ENCODE results near the gene OR4B1. TPM values are rescaled to one million over a fixed set of nuclear protein-coding genes. Genes with fewer than 3 reads are reported as not detected.
"Not testable (repeated sequence)": the region's sequence is repeated elsewhere in the genome, so short reads cannot be mapped to it uniquely, and the experiment has no call there.

The OR4B1 gene, protein sequence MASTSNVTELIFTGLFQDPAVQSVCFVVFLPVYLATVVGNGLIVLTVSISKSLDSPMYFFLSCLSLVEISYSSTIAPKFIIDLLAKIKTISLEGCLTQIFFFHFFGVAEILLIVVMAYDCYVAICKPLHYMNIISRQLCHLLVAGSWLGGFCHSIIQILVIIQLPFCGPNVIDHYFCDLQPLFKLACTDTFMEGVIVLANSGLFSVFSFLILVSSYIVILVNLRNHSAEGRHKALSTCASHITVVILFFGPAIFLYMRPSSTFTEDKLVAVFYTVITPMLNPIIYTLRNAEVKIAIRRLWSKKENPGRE
- not detected for total RNA-seq

GRCh38 chr11:48216510-48216909 is at the start of gene OR4B1:
OR4B1 (plus strand) TSS chr11:48216810; CDS start chr11:48216810, 0 bp downstream.
- Mint-ChIP-seq H3K27ac (no peak within 1 kb of the TSS), H3K36me3 (no peaks in the 10 kb centered on the region), H3K4me1 (no peaks in the 10 kb centered on the region), H3K4me3 (no peak within 1 kb of the TSS), H3K27me3 (peaks cover under 1% of the 10 kb centered on the region), H3K9me3 (no peaks in the 10 kb centered on the region)
- DNase-seq = no peak

DNA sequence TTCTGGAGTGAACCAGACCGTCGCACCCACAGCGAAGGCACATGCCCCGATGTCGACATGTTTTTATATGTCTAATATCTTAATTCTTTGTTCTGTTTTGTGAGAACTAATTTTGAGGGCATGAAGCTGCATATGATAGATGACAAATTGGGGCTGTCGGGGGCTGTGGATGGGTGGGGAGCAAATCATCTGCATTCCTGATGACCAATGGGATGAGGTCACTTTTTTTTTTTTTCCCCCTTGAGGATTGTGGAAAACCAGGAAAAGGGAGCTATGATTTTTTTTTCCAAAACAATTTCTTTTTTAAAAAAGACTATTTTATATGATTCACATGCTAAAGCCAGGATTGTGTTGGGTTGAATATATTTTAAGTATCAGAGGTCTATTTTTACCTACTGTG is 49.2 kb upstream of the OR4B1 start:
- H3K27ac Mint-ChIP-seq = no peak overlapping the region
- H3K4me3 Mint-ChIP-seq = no peak overlapping the region
- H3K27me3 Mint-ChIP-seq = no peaks in the 10 kb centered on the region
- no peaks in the 10 kb centered on the region for H3K9me3 Mint-ChIP-seq
- H3K36me3 Mint-ChIP-seq = peaks cover 12% of the 10 kb centered on the region
- DNase-seq = no peak
- H3K4me1 Mint-ChIP-seq = no peaks in the 10 kb centered on the region

DNA sequence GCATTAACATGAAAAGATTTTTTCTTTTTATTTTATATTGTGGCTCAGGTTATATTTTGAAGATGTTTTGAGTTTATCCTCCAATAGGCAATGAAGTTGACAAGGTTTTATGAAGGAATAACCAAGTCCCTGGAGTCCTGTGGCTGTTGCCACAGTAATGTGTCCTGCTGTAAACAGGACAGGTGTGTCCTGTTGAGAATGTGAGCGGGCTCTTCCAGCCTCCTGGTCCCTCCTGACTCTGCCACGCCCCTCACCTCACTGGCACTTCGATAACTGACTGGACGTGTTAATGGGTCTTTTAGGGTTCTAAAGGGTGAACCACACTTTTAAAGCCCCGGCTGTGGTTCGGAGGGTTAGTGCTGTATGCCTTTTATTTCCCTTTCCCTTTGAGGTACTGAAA is 47.8 kb upstream of the OR4B1 start:
- H3K4me1 Mint-ChIP-seq = no peaks in the 10 kb centered on the region
- peaks cover 11% of the 10 kb centered on the region for H3K36me3 Mint-ChIP-seq

GRCh38 chr11:48169259-48169658 is 47.4 kb upstream of the OR4B1 start:
- Mint-ChIP-seq H3K4me3 (no peak overlapping the region), H3K27me3 (no peaks in the 10 kb centered on the region), H3K27ac (no peak overlapping the region), H3K36me3 (peaks cover 7% of the 10 kb centered on the region), H3K4me1 (no peaks in the 10 kb centered on the region), H3K9me3 (no peaks in the 10 kb centered on the region)
- no peak for DNase-seq

More for the DNA sequence above, 47.8 kb upstream of the OR4B1 start:
- Mint-ChIP-seq H3K27ac (no peak overlapping the region), H3K9me3 (no peaks in the 10 kb centered on the region), H3K4me3 (no peak overlapping the region), H3K27me3 (no peaks in the 10 kb centered on the region)
- DNase-seq = no peak

DNA sequence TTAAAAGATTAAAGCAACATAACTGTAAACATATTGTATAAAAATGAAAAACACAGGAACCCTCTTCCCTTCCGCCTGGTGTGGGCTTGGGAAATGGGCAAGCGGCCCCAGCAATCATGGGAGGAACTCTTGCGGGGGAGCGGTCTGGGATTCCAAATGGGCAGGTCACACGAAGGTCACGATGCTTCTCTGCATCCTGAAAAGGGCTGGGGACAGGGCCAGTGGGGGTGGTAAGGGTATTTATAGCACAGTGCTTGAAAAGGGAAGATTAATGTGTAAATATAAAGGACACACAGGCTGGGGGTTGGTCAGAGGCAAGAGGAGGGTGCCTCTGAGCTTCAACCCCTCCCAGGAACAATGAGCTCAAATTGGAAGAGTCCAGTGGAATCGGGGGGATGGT is 46.9 kb upstream of the OR4B1 start:
- peaks cover 7% of the 10 kb centered on the region for H3K36me3 Mint-ChIP-seq
- H3K4me1 Mint-ChIP-seq = no peaks in the 10 kb centered on the region
- no peaks in the 10 kb centered on the region for H3K9me3 Mint-ChIP-seq
- no peaks in the 10 kb centered on the region for H3K27me3 Mint-ChIP-seq
- no peak overlapping the region for H3K27ac Mint-ChIP-seq
- no peak overlapping the region for H3K4me3 Mint-ChIP-seq
- DNase-seq = no peak

GRCh38 chr11:48170241-48171233 is 46.1 kb upstream of the OR4B1 start:
- Mint-ChIP-seq H3K4me3 (no peak overlapping the region), H3K36me3 (peaks cover 7% of the 10 kb centered on the region), H3K27ac (no peak overlapping the region), H3K9me3 (no peaks in the 10 kb centered on the region), H3K4me1 (no peaks in the 10 kb centered on the region), H3K27me3 (no peaks in the 10 kb centered on the region)
- no peak for DNase-seq

GRCh38 chr11:48172818-48173609 is 43.6 kb upstream of the OR4B1 start:
- DNase-seq = peak; percentile 38
- Mint-ChIP-seq H3K27ac (no peak overlapping the region), H3K4me1 (no peaks in the 10 kb centered on the region), H3K4me3 (no peak overlapping the region), H3K36me3 (peaks cover 4% of the 10 kb centered on the region), H3K27me3 (no peaks in the 10 kb centered on the region), H3K9me3 (no peaks in the 10 kb centered on the region)

DNA sequence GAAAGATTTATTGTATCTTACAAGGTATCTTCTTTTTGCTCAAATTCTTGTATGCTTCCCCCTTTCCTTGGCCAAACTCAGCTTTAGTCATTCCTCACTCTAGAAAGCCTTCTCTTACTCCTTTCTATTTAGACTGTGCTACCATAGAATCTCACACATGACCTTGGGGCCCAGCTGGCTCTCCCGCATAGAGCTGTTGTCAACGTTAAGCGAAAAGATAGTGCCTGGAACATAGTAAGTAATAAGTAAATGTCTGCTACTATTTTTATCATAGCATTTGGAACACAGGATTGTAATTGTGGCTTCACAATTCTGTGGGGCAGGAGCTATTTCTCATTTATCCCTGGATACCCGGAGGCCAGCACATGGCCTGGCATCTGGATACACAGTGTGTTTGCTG is 38.9 kb upstream of the OR4B1 start:
- Mint-ChIP-seq H3K27me3 (no peaks in the 10 kb centered on the region), H3K4me1 (no peaks in the 10 kb centered on the region), H3K36me3 (no peaks in the 10 kb centered on the region), H3K27ac (no peak overlapping the region), H3K4me3 (no peak overlapping the region), H3K9me3 (no peaks in the 10 kb centered on the region)
- DNase-seq = no peak

GRCh38 chr11:48180627-48181026 is 36.0 kb upstream of the OR4B1 start:
- Mint-ChIP-seq H3K4me3 (no peak overlapping the region), H3K36me3 (no peaks in the 10 kb centered on the region), H3K4me1 (no peaks in the 10 kb centered on the region), H3K27ac (no peak overlapping the region), H3K27me3 (no peaks in the 10 kb centered on the region), H3K9me3 (no peaks in the 10 kb centered on the region)
- no peak for DNase-seq

- Mint-ChIP-seq H3K4me3 (no peak overlapping the region), H3K9me3 (no peaks in the 10 kb centered on the region), H3K27me3 (no peaks in the 10 kb centered on the region), H3K27ac (no peak overlapping the region), H3K36me3 (no peaks in the 10 kb centered on the region), H3K4me1 (no peaks in the 10 kb centered on the region)
- DNase-seq = no peak
Observed at GRCh38 chr11:48182860-48183526, 33.6 kb upstream of the OR4B1 start.

- Mint-ChIP-seq H3K4me3 (no peak overlapping the region), H3K27me3 (no peaks in the 10 kb centered on the region), H3K27ac (no peak overlapping the region), H3K36me3 (peaks cover 2% of the 10 kb centered on the region), H3K9me3 (no peaks in the 10 kb centered on the region), H3K4me1 (no peaks in the 10 kb centered on the region)
- no peak for DNase-seq
Observed at GRCh38 chr11:48184452-48184851, 32.2 kb upstream of the OR4B1 start.

DNA sequence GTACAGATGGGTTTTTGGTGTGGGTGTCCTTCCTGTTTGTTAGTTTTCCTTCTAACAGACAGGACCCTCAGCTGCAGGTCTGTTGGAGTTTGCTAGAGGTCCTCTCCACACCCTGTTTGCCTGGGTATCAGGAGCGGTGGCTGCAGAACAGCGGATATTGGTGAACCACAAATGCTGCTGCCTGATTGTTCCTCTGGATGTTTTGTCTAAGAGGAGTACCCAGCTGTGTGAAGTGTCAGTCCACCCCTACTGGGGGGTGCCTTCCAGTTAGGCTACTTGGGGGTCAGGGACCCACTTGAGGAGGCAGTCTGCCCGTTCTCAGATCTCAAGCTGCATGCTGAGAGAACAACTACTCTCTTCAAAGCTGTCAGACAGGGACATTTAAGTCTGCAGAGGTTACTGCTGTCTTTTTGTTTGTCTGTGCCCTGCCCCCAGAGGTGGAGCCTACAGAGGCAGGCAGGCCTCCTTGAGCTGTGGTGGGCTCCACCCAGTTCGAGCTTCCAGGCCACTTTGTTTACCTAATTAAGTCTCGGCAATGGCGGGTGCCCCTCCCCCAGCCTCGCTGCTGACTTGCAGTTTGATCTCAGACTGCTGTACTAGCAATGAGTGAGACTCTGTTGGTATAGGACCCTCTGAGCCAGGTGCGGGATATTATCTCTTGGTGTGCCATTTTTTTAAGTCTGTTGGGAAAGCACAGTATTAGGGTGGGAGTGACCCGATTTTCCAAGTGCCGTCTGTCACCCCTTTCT is 25.5 kb upstream of the OR4B1 start:
- not testable (repeated sequence) for H3K9me3 Mint-ChIP-seq, H3K36me3 Mint-ChIP-seq, H3K27me3 Mint-ChIP-seq, H3K27ac Mint-ChIP-seq
- Mint-ChIP-seq H3K4me1 (peaks cover 15% of the 10 kb centered on the region), H3K4me3 (peak overlapping the region; percentile 40)
- DNase-seq = peak; percentile 8

DNA sequence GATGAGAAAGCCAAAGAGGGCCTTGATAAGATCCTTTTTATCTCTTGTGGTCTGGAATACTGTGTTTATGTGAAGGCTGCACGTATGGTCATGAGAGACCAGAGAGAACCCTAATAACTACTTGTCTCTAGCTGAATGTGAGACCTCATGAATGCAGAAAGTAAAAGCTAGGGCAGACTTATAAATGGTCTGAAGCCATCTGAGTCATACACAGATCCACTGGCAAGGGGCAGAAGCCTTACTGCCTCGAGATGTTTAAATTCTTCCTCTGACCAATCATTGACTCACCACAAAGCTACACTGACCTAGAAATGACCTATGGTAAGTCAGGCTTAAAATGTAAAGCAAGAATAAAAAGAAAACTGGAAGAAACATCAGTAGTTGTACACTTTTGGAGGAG is 22.7 kb upstream of the OR4B1 start:
- Mint-ChIP-seq H3K9me3 (peaks cover 19% of the 10 kb centered on the region), H3K27ac (no peak overlapping the region), H3K36me3 (peaks cover 11% of the 10 kb centered on the region), H3K27me3 (peaks cover 6% of the 10 kb centered on the region), H3K4me1 (peaks cover 15% of the 10 kb centered on the region), H3K4me3 (no peak overlapping the region)
- DNase-seq = no peak

- Mint-ChIP-seq H3K4me1 (no peaks in the 10 kb centered on the region), H3K9me3 (no peaks in the 10 kb centered on the region), H3K27ac (no peak overlapping the region), H3K4me3 (no peak overlapping the region), H3K36me3 (no peaks in the 10 kb centered on the region), H3K27me3 (peaks cover 20% of the 10 kb centered on the region)
- DNase-seq = no peak
Observed at GRCh38 chr11:48207881-48208280, 8.7 kb upstream of the OR4B1 start.

Data from activated naive CD8-positive, alpha-beta T cell treated with anti-CD3 and anti-CD28 coated beads for 36 hours (primary cell).